Fibroblast of lung (primary cell): ENCODE measurements around the gene RTP3. TPM values are rescaled to one million over a fixed set of nuclear protein-coding genes. Genes with fewer than 3 reads are reported as not detected.
"Not testable (repeated sequence)": the region's sequence is repeated elsewhere in the genome, so short reads cannot be mapped to it uniquely, and the experiment has no call there.

Experiments
- DNase-seq, 2 donors: peaks; one replicate each; pipeline versions ENCODE4 v3.0.0 to v3.0.0-alpha.2; 2010; ENCODE audit warnings: low read depth in 2 of 2
- H2AFZ ChIP-seq: 2 replicates; pipeline ENCODE4 v1.5.1; 2012; ENCODE audit warnings: low read length, control low read depth, inconsistent platforms
- H3K27ac ChIP-seq: 2 replicates; pipeline ENCODE4 v1.5.1; 2011; ENCODE audit warnings: low read length, control low read depth; ENCODE audit not compliant: insufficient read depth
- H3K27me3 ChIP-seq: 2 replicates; pipeline ENCODE4 v1.5.1; 2011; ENCODE audit warnings: mild to moderate bottlenecking, low read length; ENCODE audit not compliant: control insufficient read depth, insufficient read depth
- H3K36me3 ChIP-seq: 2 replicates; pipeline ENCODE4 v1.5.1; 2011; ENCODE audit warnings: low read length; ENCODE audit not compliant: control insufficient read depth, insufficient read depth
- H3K4me1 ChIP-seq: 2 replicates; pipeline ENCODE4 v1.5.1; 2011; ENCODE audit warnings: low read length; ENCODE audit not compliant: control insufficient read depth, insufficient read depth; ENCODE audit errors: extremely low read depth
- H3K4me2 ChIP-seq: 2 replicates; pipeline ENCODE4 v1.5.1; 2011; ENCODE audit warnings: low read length, control low read depth; ENCODE audit not compliant: insufficient read depth; ENCODE audit errors: extremely low read depth
- H3K4me3 ChIP-seq, 4 experiments: fragments of 200-600 bp in 1 of 4; sonication (generic) in 1 of 4; replicated peaks in 1 of 4; 2 replicates each; pipeline ENCODE4 v1.5.1; 2011 to 2016; ENCODE audit warnings: low read length in 4 of 4, low read depth in 3 of 4, mild to moderate bottlenecking in 3 of 4, control low read depth in 2 of 4, inconsistent platforms in 1 of 4, mixed read lengths in 1 of 4; ENCODE audit not compliant: insufficient read depth in 1 of 4; ENCODE audit errors: control extremely low read depth in 1 of 4
- H3K79me2 ChIP-seq: 2 replicates; pipeline ENCODE4 v1.5.1; 2012; ENCODE audit warnings: mild to moderate bottlenecking, low read length, inconsistent platforms; ENCODE audit not compliant: control insufficient read depth, insufficient read depth
- H3K9ac ChIP-seq: 2 replicates; pipeline ENCODE4 v1.5.1; 2011; ENCODE audit warnings: mild to moderate bottlenecking, low read length, control low read depth; ENCODE audit not compliant: insufficient read depth
- H3K9me3 ChIP-seq: 2 replicates; pipeline ENCODE4 v1.5.1; 2012; ENCODE audit warnings: low read depth, low read length; ENCODE audit not compliant: control insufficient read depth, insufficient read depth
- H4K20me1 ChIP-seq: 2 replicates; pipeline ENCODE4 v1.5.1; 2011; ENCODE audit warnings: low read length; ENCODE audit not compliant: control insufficient read depth, insufficient read depth; ENCODE audit errors: extremely low read depth
- CTCF ChIP-seq, 2 donors: IDR thresholded peaks in 1 of 2; conservative IDR thresholded peaks in 1 of 2; 1 replicate in 1 of 2; 2 replicates in 1 of 2; pipeline ENCODE4 v1.5.1; 2011 to 2012; ENCODE audit warnings: low read length in 2 of 2, control low read depth in 1 of 2, inconsistent platforms in 1 of 2, low read depth in 1 of 2, mild to moderate bottlenecking in 1 of 2
- EZH2 ChIP-seq: IDR thresholded peaks from 2 replicates; pipeline ENCODE4 v1.5.1; 2012; ENCODE audit warnings: low read length, control low read depth, mild to moderate bottlenecking; ENCODE audit errors: missing control alignments
- polyA plus RNA-seq, 2 donors: library from polyadenylated mRNA; depleted of rRNA in 1 of 2; stranded (reverse) in 1 of 2; unstranded in 1 of 2; fragments of >200 nt; gene quantifications; 2 replicates each; pipeline ENCODE4 v1.2.1, GENCODE V29; 2011 to 2012; ENCODE audit warnings: missing spikeins in 1 of 2
- total RNA-seq: library from RNA; depleted of rRNA; stranded (reverse); fragments of >200 nt; gene quantifications from 2 replicates; pipeline ENCODE4 v1.2.1, GENCODE V29; 2014

RTP3 gene
- total and polyA plus RNA-seq, 2 donors (not counting 1 experiment from before 2014, with no cell fraction given), result not detected

GRCh38 chr3:46491089-46492070 lies 6.4 kb upstream of the RTP3 start:
- Histone ChIP-seq H3K4me3 (no peak overlapping the region), H3K27ac (no peak overlapping the region), H3K79me2 (no peaks in the 10 kb centered on the region), H3K4me1 (peaks cover 14% of the 10 kb centered on the region), H3K9ac (no peak overlapping the region), H3K36me3 (no peaks in the 10 kb centered on the region), H3K9me3 (no peaks in the 10 kb centered on the region), H2AFZ (no peak overlapping the region), H3K27me3 (no peaks in the 10 kb centered on the region), H4K20me1 (no peaks in the 10 kb centered on the region), H3K4me2 (no peak overlapping the region)
- DNase-seq, result no peak
- TF ChIP-seq EZH2 (no peak), CTCF (conservative IDR thresholded peaks at IDR 0.05 in 1 of 2, IDR thresholded peaks at IDR 0.05 in 1 of 2; ENCODE audit: low read depth in 1 of 2, low read length in 2 of 2) (no peak)

GRCh38 chr3:46492890-46493547 lies 4.8 kb upstream of the RTP3 start:
- H3K9ac ChIP-seq, result no peak overlapping the region
- H3K79me2 ChIP-seq, result no peaks in the 10 kb centered on the region
- no peaks in the 10 kb centered on the region for H4K20me1 ChIP-seq
- H3K4me2 ChIP-seq, result no peak overlapping the region
- no peak overlapping the region for H3K4me3 ChIP-seq
- no peaks in the 10 kb centered on the region for H3K27me3 ChIP-seq
- no peak overlapping the region for H3K27ac ChIP-seq
- peaks cover 14% of the 10 kb centered on the region for H3K4me1 ChIP-seq
- H3K36me3 ChIP-seq, result no peaks in the 10 kb centered on the region
- no peak for DNase-seq
- no peak overlapping the region for H2AFZ ChIP-seq
- no peak for TF ChIP-seq CTCF (conservative IDR thresholded peaks at IDR 0.05 in 1 of 2, IDR thresholded peaks at IDR 0.05 in 1 of 2; ENCODE audit: low read depth in 1 of 2, low read length in 2 of 2)
- TF ChIP-seq EZH2, result no peak
- H3K9me3 ChIP-seq, result no peaks in the 10 kb centered on the region

- not testable (repeated sequence) for H3K9me3 ChIP-seq, H3K4me1 ChIP-seq, H3K9ac ChIP-seq, H3K36me3 ChIP-seq, H3K27me3 ChIP-seq, DNase-seq, H3K27ac ChIP-seq, H3K4me2 ChIP-seq, H3K79me2 ChIP-seq, H4K20me1 ChIP-seq, H3K4me3 ChIP-seq, H2AFZ ChIP-seq
Measured at GRCh38 chr3:46494491-46494890, 3.3 kb upstream of the RTP3 start.
